Naive B cell (primary cell): ENCODE data around the gene L1CAM. TPM values are rescaled to one million over a fixed set of nuclear protein-coding genes. Genes with fewer than 3 reads are reported as not detected.
A peak's percentile ranks its signal among the peaks of the same experiment; 100 is the strongest.
"Not testable (repeated sequence)": the region's sequence is repeated elsewhere in the genome, so short reads cannot be mapped to it uniquely, and the experiment has no call there.

Source experiments
- ATAC-seq, 2 donors: fragments of 150-1000 bp; cut with Tn5 transposase; 2 replicates each; pipeline ENCODE4 v1.10.0; 2021; ENCODE audit warnings: low read depth in 2 of 2, mild to moderate bottlenecking in 2 of 2, moderate library complexity in 2 of 2
- DNase-seq: peaks from one replicate; pipeline ENCODE4 v3.0.0; 2022
- H3K27ac Mint-ChIP-seq, 6 donors: one replicate each; pipeline ENCODE4 v1.8.0; 2020 to 2022; ENCODE audit warnings: mild to moderate bottlenecking in 6 of 6, mixed read lengths in 6 of 6, moderate library complexity in 5 of 6, inconsistent platforms in 2 of 6
- H3K27me3 Mint-ChIP-seq, 3 donors: one replicate each; pipeline ENCODE4 v1.8.0; 2021 to 2022; ENCODE audit warnings: mixed read lengths in 3 of 3, mild to moderate bottlenecking in 1 of 3
- H3K36me3 Mint-ChIP-seq, 2 donors: one replicate each; pipeline ENCODE4 v1.8.0; 2020 to 2022; ENCODE audit warnings: mixed read lengths in 2 of 2, inconsistent platforms in 1 of 2, mild to moderate bottlenecking in 1 of 2
- H3K4me1 Mint-ChIP-seq, 3 donors: one replicate each; pipeline ENCODE4 v1.8.0; 2020 to 2022; ENCODE audit warnings: mixed read lengths in 3 of 3, inconsistent platforms in 1 of 3, mild to moderate bottlenecking in 1 of 3, moderate library complexity in 1 of 3
- H3K4me3 Mint-ChIP-seq, 8 donors: one replicate each; pipeline ENCODE4 v1.8.0; 2020 to 2022; ENCODE audit warnings: mild to moderate bottlenecking in 8 of 8, mixed read lengths in 8 of 8, moderate library complexity in 8 of 8, inconsistent platforms in 2 of 8
- H3K9me3 Mint-ChIP-seq, 7 donors: one replicate each; pipeline ENCODE4 v1.8.0; 2020 to 2022; ENCODE audit warnings: mixed read lengths in 7 of 7, mild to moderate bottlenecking in 5 of 7, inconsistent platforms in 2 of 7, moderate library complexity in 1 of 7
- polyA plus RNA-seq, 6 donors: library from polyadenylated mRNA; unstranded; fragments of 300-500 nt; fragmentation: Illumina TruSeq; gene quantifications; one replicate each; pipeline ENCODE4 v1.2.3, GENCODE V29; 2021; ENCODE audit warnings: low read depth in 6 of 6

The L1CAM gene
- polyA plus RNA-seq, 6 donors from 2014 or later = 1.1 to 2.1 (median 1.2) TPM; not detected in 1

GRCh38 chrX:153819384-153820040, 66.5 kb downstream of the L1CAM start:
- Mint-ChIP-seq H3K4me1 (peaks cover 21 to 33% (median 25%) of the 10 kb centered on the region in 3 donors), H3K27ac (no peak overlapping the region), H3K9me3 (peaks cover 0 to 5% (median 0%) of the 10 kb centered on the region in 7 donors), H3K4me3 (peak overlapping the region in 6 of 8 donors; percentile 13 to 75 (median 40)), H3K27me3 (peaks cover 12 to 50% (median 36%) of the 10 kb centered on the region in 3 donors), H3K36me3 (no peaks in the 10 kb centered on the region)
- DNase-seq (no peak), ATAC-seq (peak in 1 of 2 donors; percentile 4)

- Mint-ChIP-seq H3K4me3 (peak overlapping the region in 7 of 8 donors; percentile 34 to 76 (median 59)), H3K4me1 (peaks cover 21 to 34% (median 26%) of the 10 kb centered on the region in 3 donors), H3K9me3 (peaks cover 0 to 5% (median 0%) of the 10 kb centered on the region in 7 donors), H3K36me3 (no peaks in the 10 kb centered on the region), H3K27me3 (peaks cover 11 to 43% (median 31%) of the 10 kb centered on the region in 3 donors), H3K27ac (no peak overlapping the region)
- DNase-seq (peak; percentile 44), ATAC-seq (peak; percentile 74 to 79)
Observed at GRCh38 chrX:153818571-153819383, 67.2 kb downstream of the L1CAM start.

GRCh38 chrX:153818064-153818463, 67.9 kb downstream of the L1CAM start:
- H3K36me3 Mint-ChIP-seq, DNase-seq, H3K9me3 Mint-ChIP-seq, ATAC-seq: not testable (repeated sequence)
- Mint-ChIP-seq H3K27me3 (peaks cover 11 to 44% (median 31%) of the 10 kb centered on the region in 3 donors), H3K4me3 (peak overlapping the region in 3 of 8 donors; percentile 8 to 59 (median 9)), H3K4me1 (peaks cover 21 to 34% (median 26%) of the 10 kb centered on the region in 3 donors), H3K27ac (peak overlapping the region in 1 of 6 donors; percentile 28)

- peaks cover 18 to 28% (median 19%) of the 10 kb centered on the region in 3 donors for H3K4me1 Mint-ChIP-seq
- H3K9me3 Mint-ChIP-seq = peaks cover 0 to 5% (median 0%) of the 10 kb centered on the region in 7 donors
- no peak for DNase-seq
- peak; percentile 32 to 48 for ATAC-seq
- no peaks in the 10 kb centered on the region for H3K36me3 Mint-ChIP-seq
- H3K27ac Mint-ChIP-seq = no peak overlapping the region
- H3K4me3 Mint-ChIP-seq = peak overlapping the region in 3 of 8 donors; percentile 62 to 78 (median 73)
- peaks cover 14 to 42% (median 41%) of the 10 kb centered on the region in 3 donors for H3K27me3 Mint-ChIP-seq
Observed at GRCh38 chrX:153816831-153817690, 68.9 kb downstream of the L1CAM start.

- Mint-ChIP-seq H3K27ac (peak overlapping the region in 1 of 6 donors; percentile 27), H3K4me1 (peaks cover 14 to 18% (median 14%) of the 10 kb centered on the region in 3 donors), H3K36me3 (no peaks in the 10 kb centered on the region), H3K27me3 (peaks cover 22 to 49% (median 44%) of the 10 kb centered on the region in 3 donors), H3K9me3 (peaks cover 0 to 6% (median 0%) of the 10 kb centered on the region in 7 donors), H3K4me3 (peak overlapping the region in 1 of 8 donors; percentile 38)
- no peak for DNase-seq
- ATAC-seq = peak in 1 of 2 donors; percentile 38
Observed at GRCh38 chrX:153814591-153815315, 71.2 kb downstream of the L1CAM start.

GRCh38 chrX:153813161-153813560, 72.8 kb downstream of the L1CAM start:
- Mint-ChIP-seq H3K27ac (no peak overlapping the region), H3K4me3 (no peak overlapping the region), H3K9me3 (peaks cover 0 to 4% (median 0%) of the 10 kb centered on the region in 7 donors), H3K36me3 (no peaks in the 10 kb centered on the region), H3K27me3 (peaks cover 22 to 50% (median 40%) of the 10 kb centered on the region in 3 donors), H3K4me1 (peaks cover 10 to 16% (median 14%) of the 10 kb centered on the region in 3 donors)
- DNase-seq (no peak), ATAC-seq (no peak)

GRCh38 chrX:153812220-153812619, 73.8 kb downstream of the L1CAM start:
- no peaks in the 10 kb centered on the region for H3K36me3 Mint-ChIP-seq
- no peak overlapping the region for H3K4me3 Mint-ChIP-seq
- H3K9me3 Mint-ChIP-seq = peaks cover 0 to 3% (median 1%) of the 10 kb centered on the region in 7 donors

More at GRCh38 chrX:153812220-153812619, 73.8 kb downstream of the L1CAM start:
- peaks cover 8 to 16% (median 14%) of the 10 kb centered on the region in 3 donors for H3K4me1 Mint-ChIP-seq
- H3K27ac Mint-ChIP-seq = no peak overlapping the region
- DNase-seq (no peak), ATAC-seq (no peak)
- peaks cover 20 to 51% (median 34%) of the 10 kb centered on the region in 3 donors for H3K27me3 Mint-ChIP-seq

Other genes starting within 250 kb of the L1CAM start
- not detected for gene DUSP9, start 239.0 kb downstream of the L1CAM start, polyA plus RNA-seq
- not detected for gene PNCK, start 212.4 kb downstream of the L1CAM start, polyA plus RNA-seq
- under 1 TPM in 3 of 6 donors, not detected in 3; 0.06 to 0.78 (median 0.23) TPM for gene SLC6A8, start 198.2 kb downstream of the L1CAM start, polyA plus RNA-seq
- 100 to 1,000 TPM; 228 to 369 (median 252) TPM for gene BCAP31, start 161.8 kb downstream of the L1CAM start, polyA plus RNA-seq
- gene ABCD1, start 161.3 kb downstream of the L1CAM start, polyA plus RNA-seq = 1 to 10 TPM; 2.2 to 6.2 (median 5.2) TPM
- gene PLXNB3, start 121.9 kb downstream of the L1CAM start, polyA plus RNA-seq = under 1 TPM in 1 of 6 donors, not detected in 5; 0.71 TPM
- under 1 TPM in 1 of 6 donors, not detected in 5; 0.08 TPM for gene SRPK3, start 105.1 kb downstream of the L1CAM start, polyA plus RNA-seq
- gene IDH3G, start 91.8 kb downstream of the L1CAM start, polyA plus RNA-seq = 100 to 1,000 TPM in 1 of 6 donors, 10 to 100 TPM in 5; 78.9 to 112 (median 94.3) TPM
- gene SSR4, start 91.5 kb downstream of the L1CAM start, polyA plus RNA-seq = 100 to 1,000 TPM; 308 to 413 (median 364) TPM
- under 1 TPM in 1 of 6 donors, not detected in 5; 0.38 TPM for gene PDZD4, start 55.6 kb downstream of the L1CAM start, polyA plus RNA-seq
- gene AVPR2, start 18.5 kb upstream of the L1CAM start, polyA plus RNA-seq = under 1 TPM in 1 of 6 donors, not detected in 5; 0.25 TPM
- 100 to 1,000 TPM in 2 of 6 donors, 10 to 100 TPM in 4; 71.5 to 147 (median 83.5) TPM for gene ARHGAP4, start 40.1 kb upstream of the L1CAM start, polyA plus RNA-seq
- 10 to 100 TPM; 52.6 to 98.7 (median 61.0) TPM for gene NAA10, start 48.9 kb upstream of the L1CAM start, polyA plus RNA-seq
- 1 to 10 TPM in 4 of 6 donors, under 1 TPM in 2; 0.68 to 3.8 (median 1.7) TPM for gene RENBP, start 58.5 kb upstream of the L1CAM start, polyA plus RNA-seq
- 10 to 100 TPM in 1 of 6 donors, 1 to 10 TPM in 4, under 1 TPM in 1; 0.22 to 14.0 (median 5.8) TPM for gene HCFC1, start 85.6 kb upstream of the L1CAM start, polyA plus RNA-seq
- gene TMEM187, start 86.6 kb upstream of the L1CAM start, polyA plus RNA-seq = 10 to 100 TPM in 2 of 6 donors, 1 to 10 TPM in 4; 5.0 to 13.6 (median 8.1) TPM
- gene IRAK1, start 133.7 kb upstream of the L1CAM start, polyA plus RNA-seq = 100 to 1,000 TPM in 1 of 6 donors, 10 to 100 TPM in 5; 57.9 to 123 (median 73.9) TPM
- gene MECP2, start 211.5 kb upstream of the L1CAM start, polyA plus RNA-seq = 10 to 100 TPM in 5 of 6 donors, 1 to 10 TPM in 1; 4.5 to 21.0 (median 12.8) TPM